Keratinocyte (primary cell): ENCODE measurements around the gene SCNN1G.
"Not testable (repeated sequence)": the region's sequence is repeated elsewhere in the genome, so short reads cannot be mapped to it uniquely, and the experiment has no call there.

ENCODE experiments used
- CTCF ChIP-seq, 3 experiments: IDR thresholded peaks in 1 of 3; conservative IDR thresholded peaks in 1 of 3; optimal IDR thresholded peaks in 1 of 3; 2 replicates in 2 of 3; 3 replicates in 1 of 3; pipeline versions ENCODE3 to v1.5.1; 2011; ENCODE audit warnings: low read length in 3 of 3, mild to moderate bottlenecking in 3 of 3, moderate library complexity in 2 of 3, control low read depth in 1 of 3, inconsistent platforms in 1 of 3; ENCODE audit not compliant: insufficient read depth in 2 of 3; ENCODE audit errors: extremely low read depth in 1 of 3
- EZH2 ChIP-seq: IDR thresholded peaks from one replicate; pipeline ENCODE4 v1.6.1; 2012; ENCODE audit warnings: inconsistent platforms, mild to moderate bottlenecking, low read length, moderate library complexity

DNA sequence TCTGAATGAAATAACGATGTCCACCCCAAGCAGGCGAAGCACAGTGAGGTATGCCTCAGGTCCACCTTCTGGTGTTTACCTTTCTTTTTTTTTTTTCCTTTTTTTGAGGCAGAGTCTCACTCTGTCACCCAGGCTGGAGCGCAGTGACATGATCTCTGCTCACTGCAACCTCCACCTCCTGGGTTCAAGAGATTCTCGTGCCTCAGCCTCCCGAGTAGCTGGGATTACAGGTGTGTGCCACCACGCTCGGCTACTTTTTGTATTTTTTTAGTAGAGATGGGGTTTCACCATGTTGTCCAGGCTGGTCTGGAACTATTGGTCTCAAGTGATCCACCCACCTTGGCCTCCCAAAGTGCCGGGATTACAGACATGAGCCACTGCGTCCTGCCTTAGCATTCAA is 38.2 kb upstream of the SCNN1G start:
- not testable (repeated sequence) for TF ChIP-seq CTCF (optimal IDR thresholded peaks at IDR 0.05 in 1 of 3, IDR thresholded peaks at IDR 0.05 in 1 of 3, conservative IDR thresholded peaks at IDR 0.05 in 1 of 3; ENCODE audit: extremely low read depth in 1 of 3, insufficient read depth in 2 of 3, low read length in 3 of 3); EZH2
